ENCODE results near the gene FLNB.
"Not testable (repeated sequence)": the region's sequence is repeated elsewhere in the genome, so short reads cannot be mapped to it uniquely, and the experiment has no call there.

The FLNB gene

DNA sequence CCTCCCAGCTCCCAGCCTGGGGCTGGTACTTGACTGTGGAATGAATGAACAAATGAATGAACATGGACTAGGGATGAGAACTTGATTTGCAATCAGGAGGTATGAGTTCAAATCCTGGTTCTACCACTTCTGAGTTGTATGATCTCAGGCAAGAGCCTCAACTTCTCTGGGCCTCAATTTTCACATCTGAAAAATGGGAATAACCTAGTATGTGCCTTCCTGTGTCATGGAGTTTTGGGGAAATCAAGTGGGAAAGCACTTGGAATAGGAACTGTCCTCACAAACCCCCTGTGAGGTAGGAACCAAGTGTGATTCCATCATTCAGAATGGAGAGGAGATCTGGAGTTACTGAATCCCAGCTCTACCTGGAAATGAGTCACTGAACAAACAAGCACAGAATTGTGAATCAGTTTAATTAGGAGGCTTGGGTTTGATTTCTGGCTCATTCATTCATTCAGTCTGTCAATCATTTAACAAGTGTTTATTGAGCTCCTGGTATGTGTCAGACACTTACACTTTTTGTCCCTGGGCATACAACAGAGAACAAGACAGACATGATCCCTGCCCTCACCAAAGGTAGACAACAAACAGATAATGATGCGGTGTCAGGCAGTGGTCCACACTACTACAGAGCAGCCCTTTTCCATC, 172.8 kb downstream of the FLNB start:
- no peak for DNase-seq (ENCODE audit: low read depth in 2 of 2)

DNA sequence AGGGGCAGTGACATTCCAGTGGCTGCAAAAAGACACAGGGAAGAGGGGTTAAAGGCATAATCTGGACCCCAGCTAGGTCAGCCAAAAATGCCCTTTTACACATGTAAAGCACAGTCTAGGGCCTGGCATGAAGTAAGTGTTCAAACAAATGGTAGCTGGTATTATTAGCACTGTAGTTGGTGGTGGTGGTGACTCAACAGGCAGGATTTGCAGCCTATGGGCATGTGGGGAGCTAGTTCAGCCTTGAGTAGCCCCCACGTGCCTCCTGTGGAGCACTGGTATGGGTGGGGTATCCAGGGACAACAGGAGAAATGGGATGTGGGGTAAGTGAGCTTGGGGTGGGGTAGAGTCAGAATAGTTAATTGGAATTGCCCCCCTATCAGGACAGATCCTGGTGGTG, 175.0 kb downstream of the FLNB start:
- no peak for DNase-seq (ENCODE audit: low read depth in 2 of 2)

DNA sequence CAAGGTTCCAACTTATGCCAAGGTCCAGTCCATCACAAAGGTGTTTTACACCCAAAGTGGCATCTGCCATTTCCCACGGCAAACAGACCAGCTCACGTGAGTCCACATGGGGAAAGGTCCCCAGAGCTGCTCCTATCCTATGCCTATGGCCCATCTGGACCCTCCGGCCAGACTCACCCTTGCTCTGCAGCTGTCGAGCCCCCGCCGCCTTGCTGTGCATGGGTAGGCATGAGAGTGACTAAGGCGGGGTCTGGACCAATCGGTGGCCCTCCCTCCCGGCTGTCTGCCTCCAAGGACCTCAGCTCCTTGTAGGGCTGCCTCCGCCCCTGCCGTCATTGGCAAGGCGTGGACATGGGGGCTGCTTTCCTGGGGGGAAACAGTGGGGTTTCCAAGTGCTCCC, 175.7 kb downstream of the FLNB start:
- DNase-seq (ENCODE audit: low read depth in 2 of 2) = no peak

DNA sequence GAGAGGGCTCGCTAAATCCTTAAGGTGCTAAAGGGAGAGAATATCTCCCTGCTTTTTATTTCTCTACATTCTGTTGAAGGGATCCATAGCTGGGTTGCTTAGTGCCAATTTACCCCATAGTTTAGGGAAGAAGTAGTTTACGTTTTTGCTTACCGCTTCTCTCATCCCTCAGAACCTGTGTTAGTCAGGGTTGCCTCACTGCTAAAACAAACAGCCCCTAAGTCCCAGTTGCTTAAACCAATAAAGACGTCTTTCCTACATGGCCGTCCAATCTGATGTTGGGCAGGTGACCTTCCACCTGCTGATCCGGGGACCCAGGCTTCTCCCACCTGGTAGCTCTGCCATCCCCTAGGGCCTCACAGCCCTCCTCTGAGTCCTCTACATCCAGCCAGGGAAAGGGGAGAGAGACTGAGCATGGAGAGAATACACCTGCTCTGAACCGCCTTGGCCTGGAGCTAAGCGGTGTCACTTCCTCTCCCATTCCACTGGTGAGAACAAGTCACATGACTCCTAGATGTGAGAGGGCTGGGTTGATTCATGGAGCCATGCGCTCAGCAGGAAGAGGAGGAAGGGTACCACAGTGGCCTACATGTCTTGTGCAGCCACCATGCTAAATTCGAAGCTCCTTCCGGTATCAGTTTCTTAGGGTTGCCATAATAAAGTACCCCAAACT, 176.2 kb downstream of the FLNB start:
- DNase-seq (ENCODE audit: low read depth in 2 of 2) = no peak

DNA sequence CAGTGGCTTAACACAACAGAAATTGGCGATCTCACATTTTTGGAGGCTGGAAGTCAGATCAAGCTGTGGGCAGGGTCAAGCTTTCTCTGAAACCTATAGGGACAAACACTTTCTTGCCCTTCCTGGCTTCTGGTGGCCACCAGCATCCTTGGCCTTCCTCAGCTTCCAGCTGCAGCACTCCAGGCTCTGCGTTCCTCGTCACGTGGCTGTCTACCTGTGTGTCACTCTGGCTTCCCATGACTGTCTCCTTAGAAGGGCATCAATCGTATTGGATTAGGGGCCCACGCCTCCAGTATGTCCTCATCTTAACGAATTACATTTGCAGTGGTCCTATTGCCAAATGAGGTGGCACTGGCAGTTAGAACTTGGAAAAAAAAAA, 176.7 kb downstream of the FLNB start:
- DNase-seq (ENCODE audit: low read depth in 2 of 2) = no peak

DNA sequence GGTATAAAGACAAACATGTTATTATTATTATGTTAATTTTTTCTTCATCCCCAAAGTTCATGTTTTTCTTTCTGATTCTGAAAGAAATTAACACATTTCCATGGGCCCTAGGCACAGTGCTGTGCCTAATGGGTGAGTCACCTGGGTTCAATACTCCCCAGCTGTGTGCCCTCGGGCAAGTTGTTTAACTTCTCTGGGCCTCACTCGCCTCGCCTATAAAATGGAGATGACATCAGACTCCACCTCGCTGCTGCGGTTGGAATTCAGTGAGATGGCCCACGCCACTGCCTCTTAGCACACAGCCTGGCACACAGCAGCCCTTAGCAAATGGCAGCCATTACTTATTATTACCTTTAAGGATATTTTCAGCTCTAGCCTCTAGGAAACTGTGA, 179.9 kb downstream of the FLNB start:
- DNase-seq (ENCODE audit: low read depth in 2 of 2) = no peak

DNA sequence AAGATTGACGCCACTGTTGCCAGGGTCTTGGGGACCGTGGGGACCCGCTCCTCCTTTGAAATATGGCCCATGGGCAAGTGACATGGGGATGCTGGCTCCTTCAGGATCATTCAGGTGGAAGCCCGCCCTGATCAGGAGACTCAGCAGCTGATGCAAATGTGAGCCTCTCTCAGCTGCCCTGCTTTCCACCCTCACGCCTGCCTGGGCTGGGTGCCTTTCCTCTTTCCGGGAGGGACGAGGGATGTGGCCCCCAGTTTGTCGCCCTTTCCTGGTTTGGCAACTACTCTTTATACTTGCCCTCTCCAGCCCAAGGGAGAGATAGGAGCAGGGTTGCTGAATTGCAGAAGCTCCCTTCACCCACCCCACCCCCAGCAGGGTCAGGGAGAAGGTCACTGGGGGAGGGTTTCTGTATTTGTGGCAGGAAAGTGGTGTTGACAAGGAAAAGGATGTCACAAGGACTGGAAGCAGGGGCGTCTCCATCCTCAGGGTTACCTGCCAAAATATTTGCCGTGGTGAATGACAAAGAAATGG, 180.8 kb downstream of the FLNB start:
- DNase-seq (ENCODE audit: low read depth in 2 of 2) = no peak

DNA sequence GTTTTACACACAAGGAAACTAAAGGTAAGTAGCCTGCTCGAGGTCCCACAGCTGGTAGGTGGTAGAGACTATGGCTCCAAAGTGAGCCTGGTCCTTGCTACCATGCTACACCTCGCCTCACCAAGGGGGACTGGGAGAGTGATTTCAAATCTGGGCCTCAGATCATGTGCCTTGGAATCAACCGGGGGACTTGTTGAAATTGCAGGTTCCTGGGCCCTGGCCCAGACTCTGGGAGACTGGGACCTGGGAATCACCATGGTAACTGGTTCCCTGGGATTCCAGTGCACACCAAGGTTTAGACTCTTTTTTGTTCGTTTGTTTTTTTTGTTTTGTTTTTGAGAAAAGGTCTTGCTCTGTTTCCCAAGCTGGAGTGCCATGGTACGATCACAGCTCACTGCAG, 181.5 kb downstream of the FLNB start:
- DNase-seq (ENCODE audit: low read depth in 2 of 2) = no peak

DNA sequence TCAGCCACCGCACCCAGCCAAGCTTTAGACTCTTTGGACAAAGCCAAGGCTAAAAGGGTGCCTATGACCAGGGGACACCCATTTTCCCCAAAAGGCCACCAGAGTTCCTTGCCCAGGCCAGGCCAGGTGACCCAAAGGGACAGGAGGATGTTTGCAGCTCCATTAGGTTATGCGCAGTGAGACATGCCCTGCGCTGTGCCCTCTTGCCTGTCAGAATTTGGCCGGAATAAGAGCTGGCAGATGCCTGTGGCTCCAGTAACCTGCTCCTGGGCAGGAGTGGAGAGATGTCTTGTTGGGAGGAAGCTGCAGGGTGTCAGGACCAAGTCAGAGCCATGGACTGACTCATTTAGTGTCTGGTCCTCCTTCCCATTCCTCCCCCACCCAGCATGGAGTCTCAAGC, 182.1 kb downstream of the FLNB start:
- DNase-seq (ENCODE audit: low read depth in 2 of 2) = no peak

DNA sequence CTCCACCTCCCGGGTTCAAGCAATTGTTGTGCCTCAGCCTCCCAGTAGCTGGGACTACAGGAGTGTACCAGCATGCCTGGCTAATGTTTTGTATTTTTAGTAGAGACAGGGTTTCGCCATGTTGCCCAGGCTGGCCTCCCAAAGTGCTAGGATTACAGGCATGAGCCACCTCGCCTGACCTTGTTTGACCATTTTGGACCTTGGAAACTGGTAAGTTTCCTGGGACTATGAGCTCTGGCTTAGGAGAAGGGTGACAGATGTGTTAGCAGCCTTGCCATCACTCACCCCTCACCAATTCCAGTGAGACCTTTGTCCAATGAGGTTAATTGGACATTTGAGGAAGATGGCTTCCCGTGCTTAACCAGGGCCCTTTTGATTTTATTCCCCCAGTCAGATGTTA, 182.7 kb downstream of the FLNB start:
- DNase-seq (ENCODE audit: low read depth in 2 of 2) = no peak

DNA sequence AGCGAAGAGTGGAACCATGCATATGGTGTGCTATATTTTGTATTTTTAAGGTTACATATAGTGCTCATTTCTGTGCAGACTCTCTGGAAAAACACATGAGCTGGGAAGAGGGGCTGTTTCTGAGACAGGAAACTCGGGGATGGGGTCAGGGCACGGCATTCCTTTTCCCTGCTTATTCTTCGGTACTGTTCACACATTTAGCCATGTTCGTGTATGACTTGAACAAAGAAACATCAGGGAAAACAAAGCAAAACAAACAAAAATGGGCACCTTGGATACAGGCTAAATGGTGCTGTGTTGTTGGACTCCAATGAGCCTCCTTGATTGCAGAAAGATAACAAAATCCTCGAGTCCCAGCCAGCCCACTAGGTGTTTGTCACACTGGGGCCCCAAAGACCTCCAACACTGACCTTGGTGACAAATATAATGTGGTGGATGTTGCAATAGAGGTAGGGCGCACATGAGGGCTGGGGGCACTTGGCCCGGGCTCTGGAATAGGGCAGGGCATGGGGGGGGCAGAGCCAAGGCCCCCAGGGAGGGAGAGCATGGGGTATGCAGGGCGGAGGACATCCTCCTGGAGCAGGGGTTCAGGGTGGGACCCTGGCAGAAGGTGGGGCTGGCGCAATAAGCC, 183.3 kb downstream of the FLNB start:
- no peak for DNase-seq (ENCODE audit: low read depth in 2 of 2)

DNA sequence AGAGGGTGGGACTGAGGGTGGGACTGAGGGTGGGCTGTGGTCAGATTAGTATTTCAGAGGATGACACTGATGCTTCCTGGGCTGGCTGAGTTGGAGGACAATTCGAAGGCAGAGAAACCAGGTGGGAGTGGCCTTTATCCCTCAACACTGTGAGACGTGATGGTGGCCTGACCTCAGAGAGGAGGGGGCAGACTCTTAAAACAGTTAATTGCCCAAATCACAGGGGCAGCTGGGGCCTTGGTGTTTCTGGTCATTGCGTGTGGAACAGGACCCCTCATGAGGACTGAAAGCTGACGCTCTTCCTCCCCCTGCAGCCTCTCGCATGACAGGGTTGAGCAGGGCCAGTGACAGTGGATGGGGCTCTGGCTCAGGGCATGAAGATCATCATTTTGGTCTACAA, 183.8 kb downstream of the FLNB start:
- no peak for DNase-seq (ENCODE audit: low read depth in 2 of 2)

DNA sequence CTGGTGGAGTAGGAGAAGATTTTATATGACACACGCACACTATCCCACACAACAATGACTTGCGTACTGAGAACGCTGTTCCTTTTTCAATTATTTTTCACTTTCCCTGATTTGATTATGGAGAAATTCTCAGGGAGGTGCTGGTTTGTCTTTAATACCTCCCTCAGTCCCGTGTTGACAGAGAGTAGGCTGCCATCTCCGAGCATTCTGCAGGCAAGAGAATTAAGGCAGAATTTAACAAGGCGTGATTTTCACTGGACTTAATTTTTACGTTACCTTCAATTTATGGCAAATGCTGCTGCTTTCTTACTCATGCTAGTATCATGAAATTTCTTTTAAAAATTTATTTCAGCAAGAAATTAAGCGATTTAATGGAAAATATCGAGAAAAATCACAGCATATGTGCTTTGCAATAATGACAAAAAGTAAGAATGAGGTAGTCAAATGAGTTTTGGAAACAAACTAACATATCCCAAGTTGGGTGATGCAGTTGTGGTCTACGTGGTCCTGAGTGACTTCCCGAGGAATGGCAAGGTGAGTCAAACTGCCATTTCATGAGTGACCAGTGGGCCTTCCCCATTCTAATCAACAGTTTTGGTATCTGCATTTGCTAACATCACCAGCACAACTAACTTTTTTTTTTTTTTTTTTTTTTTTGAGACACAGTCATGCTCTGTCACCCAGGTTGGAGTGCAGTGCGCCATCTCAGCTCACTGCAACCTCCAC, 185.6 kb downstream of the FLNB start:
- no peak for DNase-seq (ENCODE audit: low read depth in 2 of 2)

DNA sequence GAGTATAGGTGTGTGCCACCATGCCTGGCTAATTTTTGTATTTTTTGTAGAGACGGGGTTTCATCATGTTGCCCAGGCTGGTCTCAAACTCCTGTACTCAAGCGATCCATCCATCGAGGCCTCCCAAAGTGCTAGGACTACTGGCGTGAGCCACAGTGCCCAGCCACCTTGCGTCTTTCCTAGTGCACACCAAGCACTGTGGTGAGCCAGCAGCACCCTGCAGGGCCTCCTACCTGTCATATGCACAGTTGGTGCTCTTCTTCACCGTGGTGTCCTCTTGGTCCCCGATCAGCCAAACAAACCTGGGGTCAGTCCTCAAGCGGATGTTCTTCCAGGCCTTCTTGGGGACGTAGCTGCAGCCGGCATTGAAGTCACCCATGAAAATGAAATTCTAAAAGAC, 189.4 kb downstream of the FLNB start:
- DNase-seq (ENCODE audit: low read depth in 2 of 2) = no peak

DNA sequence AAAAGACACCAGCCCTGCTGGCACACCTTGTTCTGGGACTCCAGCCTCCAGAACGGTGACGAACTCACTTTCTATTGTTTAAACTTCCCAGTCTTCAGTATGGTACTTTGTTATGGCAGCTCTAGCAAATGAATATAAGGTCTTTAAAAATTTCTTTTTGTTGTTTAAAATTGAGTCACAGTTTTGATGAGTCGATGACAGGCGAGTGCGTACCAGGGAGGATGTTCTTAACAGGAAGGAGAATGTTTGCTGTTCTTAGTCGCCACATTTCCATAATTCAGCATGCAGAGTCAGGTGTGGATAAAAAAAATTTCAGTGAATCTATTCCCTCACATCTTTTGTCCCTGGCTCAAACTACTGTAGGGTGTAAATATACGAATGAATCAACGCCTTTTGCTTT, 190.1 kb downstream of the FLNB start:
- DNase-seq (ENCODE audit: low read depth in 2 of 2) = no peak

DNA sequence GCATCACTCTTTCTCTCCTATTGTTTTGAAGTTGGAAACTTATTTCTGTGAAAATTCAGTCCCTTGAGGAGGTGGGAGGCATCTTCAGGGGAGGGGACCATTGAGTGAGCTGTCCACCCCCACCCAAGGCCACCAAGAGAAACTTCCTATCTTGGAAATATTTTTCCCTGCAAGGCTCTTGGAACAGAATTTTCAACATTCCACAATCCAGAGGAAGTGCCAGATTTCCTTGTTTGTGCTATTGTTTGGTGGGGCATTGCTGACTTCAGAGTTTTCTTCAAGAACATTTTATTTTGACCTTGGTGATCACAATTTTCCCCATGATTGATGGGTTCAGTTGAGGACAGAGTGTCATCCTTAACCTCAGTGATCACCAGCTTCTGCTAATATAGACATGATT, 190.6 kb downstream of the FLNB start:
- no peak for DNase-seq (ENCODE audit: low read depth in 2 of 2)

DNA sequence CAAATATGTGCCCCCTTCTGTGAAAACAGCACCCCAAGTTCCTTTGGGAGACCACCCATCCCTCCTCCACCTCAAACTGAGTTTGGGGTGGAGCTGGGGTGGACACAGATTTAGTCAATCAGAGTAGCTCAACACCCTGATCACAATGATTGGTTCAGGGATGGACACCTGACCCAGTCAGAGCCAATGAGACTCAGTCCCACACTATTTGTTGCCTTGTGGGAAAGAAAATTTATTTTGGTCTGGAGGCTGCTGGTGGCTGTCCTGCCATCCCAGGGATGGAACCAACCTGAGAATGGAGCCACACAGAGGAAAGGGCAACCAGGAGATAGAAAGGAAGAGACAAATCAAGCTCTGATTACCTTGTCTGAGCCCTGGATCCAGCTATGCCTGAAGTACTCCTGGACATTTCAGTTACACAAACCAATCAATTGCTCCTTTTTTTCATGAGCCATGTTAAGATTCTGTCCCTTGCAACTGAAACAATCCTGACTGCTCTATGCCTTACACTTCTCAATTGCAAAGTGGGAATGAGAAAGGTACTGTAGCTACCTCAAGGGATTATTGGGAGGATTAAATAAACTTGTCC, 192.0 kb downstream of the FLNB start:
- no peak for DNase-seq (ENCODE audit: low read depth in 2 of 2)

DNA sequence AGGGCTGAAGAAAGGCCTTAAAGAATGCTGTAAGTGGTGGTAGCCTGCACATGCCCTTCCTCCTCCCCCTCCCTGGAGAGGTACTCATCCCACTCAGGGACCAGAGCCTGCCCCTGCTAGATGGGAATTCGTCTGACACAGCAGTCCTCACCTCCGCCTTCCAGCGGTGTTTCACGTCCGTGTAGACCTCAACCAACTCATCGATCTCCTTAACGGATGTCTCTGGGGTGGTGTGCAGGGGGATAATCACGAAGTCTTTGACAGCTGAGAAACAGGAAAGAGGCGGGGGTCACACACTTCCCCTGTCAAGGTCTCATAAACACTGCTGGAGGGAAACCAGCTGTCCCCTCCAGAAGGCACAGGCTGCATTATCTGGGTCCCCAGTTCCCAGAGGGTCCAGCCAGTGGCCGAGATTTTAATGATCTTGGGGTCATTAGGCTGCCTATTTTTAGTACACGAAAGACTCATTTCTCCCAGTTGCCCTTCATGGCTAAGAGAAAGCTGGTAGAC, 192.7 kb downstream of the FLNB start:
- no peak for DNase-seq (ENCODE audit: low read depth in 2 of 2)

DNA sequence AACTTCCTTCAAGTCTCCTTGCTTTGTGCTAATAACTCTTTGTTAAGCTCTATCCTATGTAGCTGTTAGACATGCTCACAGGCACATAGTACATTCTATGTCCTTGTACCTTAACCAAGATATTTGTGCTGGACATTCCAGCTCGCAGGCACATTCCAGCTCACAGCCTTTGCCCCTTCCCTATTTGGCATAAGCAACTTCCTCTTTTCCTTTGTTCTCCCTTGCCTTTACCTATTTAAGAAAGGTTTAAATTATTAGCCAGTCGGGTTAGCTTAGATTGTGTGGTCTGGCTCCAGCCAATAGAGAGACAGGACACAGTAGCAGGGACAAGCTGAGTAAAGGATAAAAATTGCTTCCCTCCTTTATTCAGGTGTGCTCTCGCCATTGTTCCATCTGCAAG, 193.2 kb downstream of the FLNB start:
- DNase-seq (ENCODE audit: low read depth in 2 of 2) = not testable (repeated sequence)

DNA sequence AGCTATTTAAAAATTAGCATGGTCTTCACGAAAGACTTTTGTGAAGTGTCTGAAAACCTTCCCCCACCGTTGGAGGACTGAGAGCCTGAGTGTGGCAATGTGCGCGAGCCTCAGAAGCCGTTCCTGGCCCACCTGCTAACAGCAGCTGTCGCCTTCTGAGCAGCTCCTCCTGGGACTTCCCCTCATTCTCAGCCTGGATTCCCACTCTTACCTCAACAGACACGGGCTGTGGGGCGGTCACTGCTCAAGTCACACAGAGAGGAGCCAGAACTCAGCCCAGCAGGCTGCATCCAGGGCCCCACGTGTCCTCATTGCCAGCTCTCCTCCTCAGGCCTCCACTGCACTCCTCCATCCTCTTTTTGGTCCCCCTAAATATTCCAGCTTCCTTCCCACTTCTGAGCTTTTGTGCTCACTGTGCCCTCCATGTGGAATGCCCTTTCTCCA, 194.7 kb downstream of the FLNB start:
- DNase-seq (ENCODE audit: low read depth in 2 of 2) = no peak

DNA sequence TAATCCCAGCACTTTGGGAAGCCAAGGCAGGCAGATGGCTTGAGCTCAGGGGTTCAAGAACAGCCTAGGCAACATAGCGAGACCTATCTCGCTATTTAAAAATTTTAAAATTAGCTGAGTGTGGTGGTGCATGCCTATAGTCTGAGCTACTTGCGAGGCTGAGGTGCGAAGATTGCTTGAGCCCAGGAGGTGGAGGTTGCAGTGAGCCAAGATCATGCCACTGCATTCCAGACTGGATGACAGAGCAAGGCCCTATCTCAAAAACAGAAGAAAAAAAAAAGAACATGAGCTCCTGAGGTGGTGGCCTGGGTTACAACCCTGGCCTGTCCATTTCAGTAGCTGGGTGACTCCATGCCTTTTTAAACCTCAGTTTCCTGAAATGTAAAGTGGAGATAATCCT, 195.3 kb downstream of the FLNB start:
- DNase-seq (ENCODE audit: low read depth in 2 of 2) = no peak

DNA sequence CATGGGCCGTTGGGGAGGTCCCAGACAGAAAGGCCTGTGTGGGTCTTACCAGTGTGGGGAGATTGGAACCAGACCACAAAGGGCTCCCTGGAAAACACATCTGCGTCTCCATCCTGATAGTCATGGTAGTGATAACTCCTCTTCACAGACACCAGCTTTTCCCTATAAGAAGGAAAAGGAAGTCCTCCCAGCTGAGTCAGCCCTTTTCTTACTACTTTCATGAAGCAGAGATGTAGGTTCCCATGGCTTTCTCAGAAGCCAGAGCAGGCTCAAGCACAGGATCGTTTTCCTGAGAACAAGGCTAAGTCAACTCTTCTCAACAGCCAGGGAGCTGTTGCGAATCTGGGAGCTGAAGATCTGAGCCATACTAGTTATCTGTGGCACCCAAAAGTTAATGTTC, 196.5 kb downstream of the FLNB start:
- DNase-seq (ENCODE audit: low read depth in 2 of 2) = no peak
